HepG2 (cell line): ENCODE data around the gene PDLIM4. TPM values are rescaled to one million over a fixed set of nuclear protein-coding genes. Genes with fewer than 3 reads are reported as not detected.

Experiments
- ATAC-seq: fragments of 200-7000 bp; cut with Tn5 transposase; 3 replicates; pipeline ENCODE4 v1.9.1; 2020; ENCODE audit warnings: mild to moderate bottlenecking, moderate library complexity
- BruUV-seq: library from RNA; stranded (reverse); fragments of 400-500 nt; replicated peaks from 2 replicates; lab custom pipeline; 2021; lab: Mats Ljungman, UMichigan
- CTCF ChIA-PET: fragments of 300-600 bp; formaldehyde crosslinking; extraction: SDS; loops from one replicate; lab custom pipeline; 2021; ENCODE audit warnings: low total read pairs, inconsistent platforms, low intra/inter-chr PET ratio; lab: Yijun Ruan, JAX
- POLR2A ChIA-PET: fragments of 350-600 bp; sonication (Branson Sonifier 250); formaldehyde crosslinking; loops from one replicate; lab custom pipeline; 2020; ENCODE audit warnings: antibody characterized with exemption, inconsistent platforms; lab: Yijun Ruan, JAX
- DNase-seq: peaks from one replicate; pipeline ENCODE4 v3.0.0-alpha.2; 2015; ENCODE audit warnings: low spot score
- FAIRE-seq: peaks from 3 replicates; lab custom pipeline; 2011; peaks lifted over from hg19 to GRCh38; lab: Jason Lieb, UNC
- H2AFZ ChIP-seq: one replicate; pipeline ENCODE4 v1.6.1; 2011; ENCODE audit warnings: low read length, inconsistent platforms
- H3K27ac ChIP-seq: fragments of 300-600 bp; 3 replicates; pipeline ENCODE4 v1.8.0; 2011; ENCODE audit warnings: mixed run types, mild to moderate bottlenecking, mixed read lengths, low read length, inconsistent platforms; ENCODE audit not compliant: insufficient read depth; ENCODE audit errors: extremely low read length
- H3K27me3 ChIP-seq, 2 experiments: fragments of 200-600 bp in 1 of 2; 2 replicates in 1 of 2; 3 replicates in 1 of 2; pipeline versions ENCODE4 v1.6.0 to v1.8.0; 2011; ENCODE audit warnings: low read length in 2 of 2, mild to moderate bottlenecking in 2 of 2, moderate library complexity in 2 of 2, inconsistent platforms in 1 of 2; ENCODE audit not compliant: insufficient read depth in 2 of 2, control insufficient read depth in 1 of 2
- H3K36me3 ChIP-seq, 2 experiments: fragments of 200-600 bp in 1 of 2; replicated peaks in 1 of 2; 2 replicates in 1 of 2; 3 replicates in 1 of 2; pipeline versions ENCODE4 v1.5.1 to v1.8.0; 2011; ENCODE audit warnings: low read length in 2 of 2, inconsistent platforms in 1 of 2; ENCODE audit not compliant: insufficient read depth in 2 of 2, control insufficient read depth in 1 of 2
- H3K4me1 ChIP-seq: 2 replicates; pipeline ENCODE4 v1.5.1; 2012; ENCODE audit warnings: low read length, inconsistent platforms; ENCODE audit not compliant: insufficient read depth
- H3K4me2 ChIP-seq: 2 replicates; pipeline ENCODE4 v1.6.0; 2011; ENCODE audit warnings: low read depth, low read length, inconsistent platforms
- H3K4me3 ChIP-seq, 3 experiments: fragments of 200-600 bp in 1 of 3; sonication (generic), shearing (Covaris generic) in 1 of 3; replicated peaks in 1 of 3; 2 replicates each; pipeline ENCODE4 v1.5.1; 2011 to 2016; ENCODE audit warnings: low read length in 3 of 3, inconsistent platforms in 2 of 3, low read depth in 2 of 3, mild to moderate bottlenecking in 2 of 3, control low read depth in 1 of 3, mixed read lengths in 1 of 3; ENCODE audit not compliant: insufficient read depth in 1 of 3
- H3K79me2 ChIP-seq: one replicate; pipeline ENCODE4 v1.6.1; 2011; ENCODE audit warnings: low read length, inconsistent platforms; ENCODE audit not compliant: insufficient read depth
- H3K9ac ChIP-seq: 2 replicates; pipeline ENCODE4 v1.6.0; 2011; ENCODE audit warnings: mild to moderate bottlenecking, low read depth, low read length, inconsistent platforms; ENCODE audit not compliant: insufficient read depth
- H3K9me3 ChIP-seq: 2 replicates; pipeline ENCODE4 v1.5.1; 2012; ENCODE audit warnings: mild to moderate bottlenecking, low read length
- H4K20me1 ChIP-seq: 2 replicates; pipeline ENCODE4 v1.6.0; 2011; ENCODE audit warnings: inconsistent platforms, mild to moderate bottlenecking, low read length, moderate library complexity; ENCODE audit not compliant: insufficient read depth
- ATF1 ChIP-seq: IDR thresholded peaks from 2 replicates; pipeline ENCODE4 v1.6.1; 2016; ENCODE audit warnings: mild to moderate bottlenecking, control low read depth
- E2F2 ChIP-seq: sonication (generic); formaldehyde crosslinking; IDR thresholded peaks from 2 replicates; pipeline ENCODE4 v1.4.0; 2020; ENCODE audit warnings: missing genetic modification reagents, borderline replicate concordance
- ETV5 ChIP-seq: IDR thresholded peaks from 2 replicates; pipeline ENCODE4 v1.6.1; 2018; ENCODE audit warnings: missing biosample characterization, missing genetic modification reagents, inconsistent platforms, borderline replicate concordance
- GZF1 ChIP-seq: sonication (generic); formaldehyde crosslinking; IDR thresholded peaks from 2 replicates; pipeline ENCODE4 v1.5.1; 2020; ENCODE audit warnings: mild to moderate bottlenecking, missing genetic modification reagents
- HDAC1 ChIP-seq: sonication (generic); formaldehyde crosslinking; IDR thresholded peaks from 2 replicates; pipeline ENCODE4 v1.5.1; 2020; ENCODE audit warnings: mild to moderate bottlenecking, missing genetic modification reagents
- HNRNPUL1 ChIP-seq: fragments of 200-400 bp; formaldehyde crosslinking; IDR thresholded peaks from 2 replicates; pipeline ENCODE4 v1.6.1; 2017; ENCODE audit warnings: low read depth, mild to moderate bottlenecking, low read length, moderate library complexity
- MAFF ChIP-seq: IDR thresholded peaks from 2 replicates; pipeline ENCODE4 v1.6.1; 2011; ENCODE audit warnings: low read depth, low read length, improper control_type of control experiment
- MAFK ChIP-seq, 2 experiments: IDR thresholded peaks in 1 of 2; conservative IDR thresholded peaks in 1 of 2; 2 replicates each; pipeline ENCODE4 v1.6.1; 2011; ENCODE audit warnings: improper control_type of control experiment in 2 of 2, low read length in 2 of 2
- MEF2D ChIP-seq: sonication (generic); formaldehyde crosslinking; IDR thresholded peaks from 2 replicates; pipeline ENCODE4 v1.5.1; 2020; ENCODE audit warnings: mild to moderate bottlenecking, missing genetic modification reagents
- MZF1 ChIP-seq: sonication (generic); formaldehyde crosslinking; IDR thresholded peaks from 2 replicates; pipeline ENCODE4 v1.8.1; 2023; ENCODE audit warnings: mild to moderate bottlenecking, missing genetic modification reagents, borderline replicate concordance
- POGZ ChIP-seq: sonication (generic); formaldehyde crosslinking; IDR thresholded peaks from 2 replicates; pipeline ENCODE4 v1.4.0; 2020; ENCODE audit warnings: mild to moderate bottlenecking, missing genetic modification reagents
- TCF7L2 ChIP-seq: IDR thresholded peaks from 2 replicates; pipeline ENCODE4 v1.6.1; 2011; ENCODE audit warnings: mild to moderate bottlenecking, low read depth, low read length, moderate library complexity
- TERF1 ChIP-seq: sonication (generic); formaldehyde crosslinking; IDR thresholded peaks from 2 replicates; pipeline ENCODE4 v1.8.0; 2022; ENCODE audit warnings: mild to moderate bottlenecking, missing genetic modification reagents, moderate library complexity
- ZC3H13 ChIP-seq: sonication (generic); formaldehyde crosslinking; IDR thresholded peaks from 2 replicates; pipeline ENCODE4 v1.8.1; 2023; ENCODE audit warnings: mild to moderate bottlenecking, missing genetic modification reagents, moderate library complexity
- ZMYM3 ChIP-seq: sonication (generic); formaldehyde crosslinking; IDR thresholded peaks from 2 replicates; pipeline ENCODE4 v1.5.1; 2020; ENCODE audit warnings: mild to moderate bottlenecking, missing genetic modification reagents
- ZNF713 ChIP-seq: sonication (generic); formaldehyde crosslinking; IDR thresholded peaks from 2 replicates; pipeline ENCODE4 v1.4.0; 2020; ENCODE audit warnings: mild to moderate bottlenecking, missing genetic modification reagents
- WGBS: methylation state at CpG from one replicate; pipeline ENCODE4 v1.1.6; 2017; ENCODE audit warnings: low lambda C conversion rate; 5-methylcytosine and 5-hydroxymethylcytosine counted together
- in situ Hi-C: cut with HindIII; loops from 2 replicates; pipeline ENCODE4 v1.10.0; 2017; ENCODE audit warnings: low pct_unique_long_range_greater_than_20kb; ENCODE audit not compliant: extremely low pct_ligation_motif_present
- intact Hi-C: fragments of 100-400 bp; cut with micrococcal nuclease; formaldehyde crosslinking; loops from one replicate; pipeline ENCODE4 v1.10.0; 2022; ENCODE audit not compliant: unreplicated experiment
- polyA plus RNA-seq, 8 experiments: library from polyadenylated mRNA; depleted of rRNA in 3 of 8; stranded (reverse) in 7 of 8; unstranded in 1 of 8; fragments of >200 nt; fragmentation: Illumina TruSeq in 4 of 8; extraction: Trizol in 4 of 8; gene quantifications; 2 replicates each; pipeline versions ENCODE4 v1.2.1 to v1.2.3, GENCODE V29; 2011 to 2016; ENCODE audit warnings: low read depth in 4 of 8, missing spikeins in 1 of 8, mixed read lengths in 1 of 8; ENCODE audit not compliant: insufficient read depth in 1 of 8
- total RNA-seq, 5 experiments: library from RNA; depleted of rRNA; stranded (reverse); fragments of >200 nt; fragmentation: Illumina TruSeq; extraction: Trizol; gene quantifications; 2 replicates each; pipeline ENCODE4 v1.2.3, GENCODE V29; 2016; ENCODE audit warnings: low read depth in 1 of 5

PDLIM4 gene
- total and polyA plus RNA-seq, 2 of the 13 experiments (the other 11 are each of a cell fraction or from before 2014, with no cell fraction given) = 1.1 to 2.3 TPM

- TF ChIP-seq POGZ (CRISPR knock-in tag) = no peak
These were observed 39.2 kb upstream of the PDLIM4 start (continued) for GRCh38 chr5:132218321-132218720.

- CTCF ChIA-PET = no interaction called here
- in situ Hi-C loops (no loop called here), intact Hi-C loops (no loop called here)
- no peak overlapping the region for H3K4me3 ChIP-seq
- no peak overlapping the region for H3K9ac ChIP-seq
- BruUV-seq = no TSS peak
- no peak overlapping the region for H2AFZ ChIP-seq
- H3K36me3 ChIP-seq = peaks cover 5 to 37% of the 10 kb centered on the region in 2 experiments; a peak in 3 of 5 replicates
- H3K79me2 ChIP-seq = peaks cover 11% of the 10 kb centered on the region
- no peak overlapping the region for H3K4me2 ChIP-seq
- no peak for ATAC-seq
- no peak for FAIRE-seq
- no peak overlapping the region for H3K27ac ChIP-seq
- no peaks in the 10 kb centered on the region for H3K27me3 ChIP-seq
- WGBS = 97% methylated on average over 6 of the region's 6 CpGs
- peaks cover 11% of the 10 kb centered on the region for H3K4me1 ChIP-seq
- POLR2A ChIA-PET = no interaction called here
- TF ChIP-seq MZF1 (CRISPR knock-in tag) = no peak
- peak; percentile 38 to 63 for TF ChIP-seq MAFK (conservative IDR thresholded peaks at IDR 0.05 in 1 of 2, IDR thresholded peaks at IDR 0.05 in 1 of 2; ENCODE audit: low read length in 2 of 2)
- TF ChIP-seq MAFF = peak; percentile 53; the same call in 1 of the 2 replicates
- TF ChIP-seq ZC3H13 (CRISPR knock-in tag) = no peak
- TF ChIP-seq, all 625 proteins: peak for 2
- DNase-seq = no peak
- Histone ChIP-seq H3K9me3 (no peaks in the 10 kb centered on the region), H4K20me1 (no peaks in the 10 kb centered on the region)
These were observed 38.1 kb upstream of the PDLIM4 start for GRCh38 chr5:132219289-132219970.

GRCh38 chr5:132219981-132220380 is 37.5 kb upstream of the PDLIM4 start:
- BruUV-seq = no TSS peak
- Histone ChIP-seq H3K9ac (no peak overlapping the region), H3K9me3 (no peaks in the 10 kb centered on the region), H3K4me2 (no peak overlapping the region), H2AFZ (no peak overlapping the region), H3K79me2 (peaks cover 13% of the 10 kb centered on the region), H4K20me1 (no peaks in the 10 kb centered on the region), H3K27ac (no peak overlapping the region), H3K4me1 (peaks cover 16% of the 10 kb centered on the region), H3K36me3 (peaks cover 5 to 37% of the 10 kb centered on the region in 2 experiments; a peak in 3 of 5 replicates), H3K27me3 (no peaks in the 10 kb centered on the region), H3K4me3 (no peak overlapping the region)
- no peak for DNase-seq
- no peak for FAIRE-seq
- ChIA-PET POLR2A (no interaction called here), CTCF (no interaction called here)
- ATAC-seq = no peak
- no CpG with 5 or more reads among the region's 1 CpG for WGBS
- intact Hi-C loops (no loop called here), in situ Hi-C loops (no loop called here)
- no peak for TF ChIP-seq MEF2D (CRISPR knock-in tag)
- no peak for TF ChIP-seq ATF1 (CRISPR knock-in tag)
- TF ChIP-seq GZF1 (CRISPR knock-in tag) = no peak
- TF ChIP-seq TCF7L2 = no peak
- no peak for TF ChIP-seq ZNF713
- no peak for TF ChIP-seq ZMYM3 (CRISPR knock-in tag)
- TF ChIP-seq HNRNPUL1 = no peak
- TF ChIP-seq TERF1 = no peak
- no peak for TF ChIP-seq HDAC1 (CRISPR knock-in tag)
- no peak for TF ChIP-seq E2F2
- TF ChIP-seq ETV5 (CRISPR knock-in tag) = no peak
